ENCODE data around the gene PEX3. TPM values are rescaled to one million over a fixed set of nuclear protein-coding genes. Genes with fewer than 3 reads are reported as not detected.

The PEX3 gene
- total and polyA plus RNA-seq, 8 donors: 2.8 to 9.6 (median 6.6) TPM

DNA sequence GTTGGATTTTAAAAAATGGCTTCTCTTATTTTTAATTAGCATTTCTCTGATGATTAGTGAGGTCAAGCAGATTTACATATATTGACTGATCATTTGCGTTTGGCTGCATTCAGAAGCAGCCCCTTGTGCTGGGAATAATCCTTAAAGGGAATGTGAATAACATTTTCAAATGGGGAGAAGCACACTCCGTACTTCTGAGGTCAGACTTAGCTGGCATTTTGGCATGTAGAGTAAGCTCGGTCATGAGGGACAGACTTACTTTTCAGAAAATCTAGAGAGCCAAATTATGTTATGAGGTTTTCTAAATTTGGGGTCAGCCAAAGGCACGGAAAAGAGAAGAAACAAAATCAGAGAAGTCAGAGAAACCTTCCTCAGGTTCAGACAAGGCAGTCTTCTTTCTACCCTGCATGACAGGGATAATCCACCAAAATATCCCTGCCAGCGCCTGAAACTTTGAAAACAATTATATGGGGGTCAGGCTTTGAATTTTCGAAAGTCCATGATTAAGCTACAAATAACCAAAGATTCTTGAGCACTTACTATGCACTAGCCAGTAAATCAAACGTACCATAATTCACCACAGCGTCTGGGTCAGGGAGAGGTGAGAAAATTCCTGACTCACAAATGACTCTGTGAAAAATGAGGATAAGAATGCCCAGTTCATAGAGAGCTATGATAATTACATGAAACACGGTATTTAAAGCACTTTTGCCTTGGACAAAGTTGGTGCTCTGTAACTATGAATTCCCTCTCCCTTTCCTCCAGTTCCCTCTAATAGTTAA, 45.0 kb upstream of the PEX3 start:
- DNase-seq (no peak), ATAC-seq (no peak), FAIRE-seq (no peak)
- Histone ChIP-seq H3K9me3 (no peaks in the 10 kb centered on the region), H3K27me3 (no peaks in the 10 kb centered on the region), H3K4me1 (no peaks in the 10 kb centered on the region), H3K36me3 (no peaks in the 10 kb centered on the region), H3K27ac (no peak overlapping the region), H3K4me3 (no peak overlapping the region)
- TF ChIP-seq, protein P1, sequence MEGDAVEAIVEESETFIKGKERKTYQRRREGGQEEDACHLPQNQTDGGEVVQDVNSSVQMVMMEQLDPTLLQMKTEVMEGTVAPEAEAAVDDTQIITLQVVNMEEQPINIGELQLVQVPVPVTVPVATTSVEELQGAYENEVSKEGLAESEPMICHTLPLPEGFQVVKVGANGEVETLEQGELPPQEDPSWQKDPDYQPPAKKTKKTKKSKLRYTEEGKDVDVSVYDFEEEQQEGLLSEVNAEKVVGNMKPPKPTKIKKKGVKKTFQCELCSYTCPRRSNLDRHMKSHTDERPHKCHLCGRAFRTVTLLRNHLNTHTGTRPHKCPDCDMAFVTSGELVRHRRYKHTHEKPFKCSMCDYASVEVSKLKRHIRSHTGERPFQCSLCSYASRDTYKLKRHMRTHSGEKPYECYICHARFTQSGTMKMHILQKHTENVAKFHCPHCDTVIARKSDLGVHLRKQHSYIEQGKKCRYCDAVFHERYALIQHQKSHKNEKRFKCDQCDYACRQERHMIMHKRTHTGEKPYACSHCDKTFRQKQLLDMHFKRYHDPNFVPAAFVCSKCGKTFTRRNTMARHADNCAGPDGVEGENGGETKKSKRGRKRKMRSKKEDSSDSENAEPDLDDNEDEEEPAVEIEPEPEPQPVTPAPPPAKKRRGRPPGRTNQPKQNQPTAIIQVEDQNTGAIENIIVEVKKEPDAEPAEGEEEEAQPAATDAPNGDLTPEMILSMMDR (IDR thresholded peaks at IDR 0.05): no peak
- 60 to 61% methylated on average over 9 of the region's 9 CpGs for WGBS, 2 donors
- intact Hi-C loops (cut with DNase I): no loop called here

DNA sequence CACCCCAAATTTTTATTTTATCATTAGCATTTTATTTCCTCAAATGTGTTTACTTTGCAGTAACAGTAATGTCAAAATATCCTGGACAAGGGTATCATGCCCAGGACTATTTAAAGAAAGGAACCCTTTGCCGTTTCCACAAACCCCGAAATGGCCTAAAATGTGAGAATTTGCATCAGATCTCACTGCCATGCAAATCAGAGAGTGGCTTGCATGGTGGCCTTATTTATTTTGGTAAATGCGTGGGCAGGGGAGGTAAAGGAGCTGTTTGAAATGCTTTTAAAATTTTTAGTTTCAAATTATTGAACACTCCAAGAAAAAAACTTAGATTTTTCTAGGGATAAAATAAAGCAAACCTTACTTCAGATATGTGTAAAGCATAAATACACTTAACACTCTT, 43.9 kb upstream of the PEX3 start:
- FAIRE-seq: no peak
- Histone ChIP-seq H3K4me3 (no peak overlapping the region), H3K27ac (no peak overlapping the region), H3K9me3 (no peaks in the 10 kb centered on the region), H3K4me1 (no peaks in the 10 kb centered on the region), H3K36me3 (no peaks in the 10 kb centered on the region), H3K27me3 (no peaks in the 10 kb centered on the region)
- no peak for DNase-seq
- intact Hi-C loops (cut with DNase I): no loop called here
- TF ChIP-seq, protein P1 (IDR thresholded peaks at IDR 0.05): no peak
- whole genome bisulfite sequencing, 2 donors: 74 to 85% methylated on average over 3 of the region's 3 CpGs
- no peak for ATAC-seq

DNA sequence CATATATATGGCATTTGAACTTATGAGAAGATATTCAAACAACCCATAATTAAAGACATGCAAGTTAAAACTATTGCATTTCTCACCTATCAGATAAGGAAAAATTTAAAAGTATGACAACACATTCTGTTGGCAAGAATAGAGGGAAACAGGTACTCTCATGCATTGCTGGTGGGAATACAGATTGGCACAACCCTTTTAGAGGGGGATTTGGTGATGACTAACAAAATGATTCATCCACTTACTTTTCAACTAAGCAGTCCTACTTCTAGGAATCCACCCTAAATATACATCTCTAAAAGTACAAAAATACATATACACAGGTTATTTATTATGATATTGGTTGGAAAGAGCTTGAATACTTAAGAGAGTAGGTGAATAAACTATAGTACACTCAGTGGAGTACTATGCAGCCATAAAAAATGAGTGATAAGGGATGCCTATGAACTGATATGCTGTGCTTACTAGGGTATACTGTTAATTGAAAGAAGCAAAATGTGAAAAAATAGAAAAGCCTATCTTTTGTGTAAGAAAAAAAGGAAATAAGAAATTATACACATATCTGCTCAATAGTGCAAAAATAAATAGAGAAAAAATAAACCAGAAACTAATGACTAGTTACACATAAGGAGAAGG, 42.3 kb upstream of the PEX3 start:
- ATAC-seq (no peak), DNase-seq (no peak), FAIRE-seq (no peak)
- Histone ChIP-seq H3K4me3 (no peak overlapping the region), H3K27ac (no peak overlapping the region), H3K27me3 (no peaks in the 10 kb centered on the region), H3K4me1 (no peaks in the 10 kb centered on the region), H3K36me3 (no peaks in the 10 kb centered on the region), H3K9me3 (no peaks in the 10 kb centered on the region)
- intact Hi-C loops (cut with DNase I): no loop called here
- TF ChIP-seq, protein P1 (IDR thresholded peaks at IDR 0.05): no peak

DNA sequence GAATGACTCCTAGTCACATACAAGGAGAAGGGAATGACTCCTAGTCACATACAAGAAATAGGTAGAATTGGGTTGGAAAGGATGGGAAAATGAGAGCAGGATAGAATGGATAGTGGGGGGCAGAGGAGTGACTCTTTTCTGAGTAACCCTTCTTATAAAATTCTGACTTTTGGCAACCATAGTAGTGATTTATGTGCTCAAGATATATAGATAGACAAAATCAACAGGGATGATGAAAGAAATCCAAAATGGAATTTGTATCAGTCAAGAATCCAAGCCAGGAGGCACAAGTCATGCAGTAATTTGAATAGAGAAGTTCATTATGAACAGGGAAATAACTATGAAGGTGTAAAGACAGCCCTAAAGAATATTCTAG, 41.8 kb upstream of the PEX3 start:
- intact Hi-C loops (cut with DNase I): no loop called here
- no peak overlapping the region for H3K4me3 ChIP-seq
- TF ChIP-seq, protein P1 (IDR thresholded peaks at IDR 0.05): no peak
- H3K9me3 ChIP-seq: no peaks in the 10 kb centered on the region
- H3K27me3 ChIP-seq: no peaks in the 10 kb centered on the region
- no peak overlapping the region for H3K27ac ChIP-seq
- H3K36me3 ChIP-seq: no peaks in the 10 kb centered on the region
- DNase-seq: no peak
- FAIRE-seq: no peak
- no peak for ATAC-seq
- no peaks in the 10 kb centered on the region for H3K4me1 ChIP-seq

DNA sequence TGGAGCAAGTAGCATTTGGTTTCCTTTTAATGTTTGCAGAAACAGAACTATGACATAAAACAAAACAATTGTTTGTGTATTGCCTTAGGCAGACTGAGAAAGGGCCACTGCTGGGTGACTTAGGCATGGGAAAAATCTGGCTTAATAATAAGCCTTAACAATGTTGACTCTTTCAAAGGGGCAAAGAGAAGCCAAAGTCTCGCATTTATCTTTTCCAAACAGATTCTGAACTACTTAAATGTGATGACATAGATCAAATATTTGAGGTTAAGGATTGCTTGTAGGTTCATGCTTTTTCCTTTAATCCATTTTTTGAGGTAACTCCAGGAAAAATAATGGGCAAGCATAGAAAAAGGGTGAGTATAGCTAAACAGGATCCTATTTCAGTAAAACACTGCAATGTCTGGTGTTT, 39.7 kb upstream of the PEX3 start:
- peak in 1 of 4 donors; percentile 42 for ATAC-seq
- TF ChIP-seq, protein P1 (IDR thresholded peaks at IDR 0.05): no peak
- 13 to 17% methylated on average over 1 of the region's 1 CpG for WGBS, 2 donors
- no peak overlapping the region for H3K27ac ChIP-seq
- H3K4me3 ChIP-seq: no peak overlapping the region
- DNase-seq: no peak
- intact Hi-C loops (cut with DNase I): no loop called here
- H3K9me3 ChIP-seq: no peaks in the 10 kb centered on the region
- H3K27me3 ChIP-seq: no peaks in the 10 kb centered on the region
- no peaks in the 10 kb centered on the region for H3K4me1 ChIP-seq
- no peaks in the 10 kb centered on the region for H3K36me3 ChIP-seq
- no peak for FAIRE-seq
